Hippocampal formation (tissue), 2 donors: Measurements from ENCODE around the gene KCNK16.
"Not testable (repeated sequence)": the region's sequence is repeated elsewhere in the genome, so short reads cannot be mapped to it uniquely, and the experiment has no call there.

Source experiments
- DNase-seq, 2 donors: peaks; one replicate each; lab custom pipeline; 2025; lab: John Stamatoyannopoulos, UW

Gene KCNK16

DNA sequence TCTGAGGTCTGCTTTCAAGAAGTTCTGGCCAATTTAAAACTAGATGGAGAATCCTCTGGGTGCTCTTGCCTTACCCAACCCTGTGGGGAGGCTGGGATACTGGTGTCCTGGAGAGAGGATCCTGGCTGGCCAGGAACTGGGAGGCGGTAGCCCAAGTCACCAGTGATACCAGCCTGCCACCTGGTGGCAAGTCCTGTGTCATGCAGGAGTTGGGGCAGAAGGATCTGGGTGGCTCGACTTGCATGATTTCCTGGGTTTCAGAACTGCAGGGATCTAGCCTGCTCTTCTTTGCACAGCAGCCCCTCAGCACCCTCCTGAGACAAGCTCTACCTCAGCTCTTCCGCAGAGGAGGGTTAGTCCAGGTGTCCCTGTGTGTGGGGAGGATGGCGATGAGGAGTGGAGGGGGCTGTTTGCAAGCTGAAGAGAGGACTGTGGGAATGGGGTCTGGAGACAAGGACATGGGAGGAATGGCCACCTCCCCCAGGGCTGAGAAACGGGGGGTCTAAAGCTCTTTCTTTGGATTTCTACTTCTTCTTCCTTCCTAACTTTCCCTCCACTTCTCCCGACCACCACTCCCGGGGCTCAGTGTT is 12.5 kb downstream of the KCNK16 start:
- peak; percentile 33 to 61 for DNase-seq

DNA sequence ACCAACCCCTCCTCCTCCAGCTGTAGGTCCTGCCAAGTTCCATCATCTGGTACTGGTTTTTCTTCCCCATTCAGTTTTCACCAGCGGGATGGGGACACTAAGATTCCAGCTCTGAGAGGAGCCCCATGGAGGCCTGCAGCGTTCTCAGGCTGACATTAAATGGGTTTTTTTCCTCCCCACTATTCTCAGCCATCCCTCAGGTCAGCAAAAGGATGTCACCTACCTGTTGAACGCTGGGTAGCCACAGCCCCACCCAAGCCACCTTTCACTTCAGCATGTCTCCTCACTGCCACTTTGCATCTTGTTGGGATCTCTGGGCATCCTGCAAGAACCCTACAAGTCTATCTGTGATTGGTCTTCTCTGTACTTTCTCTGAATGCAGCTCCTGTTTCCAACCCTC is 15.0 kb downstream of the KCNK16 start:
- DNase-seq = no peak

DNA sequence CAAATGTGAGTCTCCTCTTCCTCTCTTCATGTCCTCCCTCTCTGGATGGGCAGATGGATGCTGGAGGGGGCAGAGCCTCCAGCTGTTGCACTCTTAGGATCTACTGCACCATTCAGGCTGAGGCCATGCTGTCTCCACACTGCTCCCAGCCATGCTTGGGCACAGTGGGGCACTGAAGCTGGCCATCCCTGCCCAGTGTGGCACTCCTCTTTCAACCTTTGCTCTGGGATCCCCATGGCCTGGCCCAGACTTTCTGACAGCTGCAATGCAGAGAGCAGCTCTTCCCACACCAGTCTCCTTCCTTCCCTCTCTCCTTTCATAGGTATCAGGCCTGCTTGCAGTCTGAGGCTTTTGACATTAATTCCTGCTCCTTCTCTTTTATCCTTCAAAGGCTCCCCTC is 17.6 kb downstream of the KCNK16 start:
- no peak for DNase-seq

DNA sequence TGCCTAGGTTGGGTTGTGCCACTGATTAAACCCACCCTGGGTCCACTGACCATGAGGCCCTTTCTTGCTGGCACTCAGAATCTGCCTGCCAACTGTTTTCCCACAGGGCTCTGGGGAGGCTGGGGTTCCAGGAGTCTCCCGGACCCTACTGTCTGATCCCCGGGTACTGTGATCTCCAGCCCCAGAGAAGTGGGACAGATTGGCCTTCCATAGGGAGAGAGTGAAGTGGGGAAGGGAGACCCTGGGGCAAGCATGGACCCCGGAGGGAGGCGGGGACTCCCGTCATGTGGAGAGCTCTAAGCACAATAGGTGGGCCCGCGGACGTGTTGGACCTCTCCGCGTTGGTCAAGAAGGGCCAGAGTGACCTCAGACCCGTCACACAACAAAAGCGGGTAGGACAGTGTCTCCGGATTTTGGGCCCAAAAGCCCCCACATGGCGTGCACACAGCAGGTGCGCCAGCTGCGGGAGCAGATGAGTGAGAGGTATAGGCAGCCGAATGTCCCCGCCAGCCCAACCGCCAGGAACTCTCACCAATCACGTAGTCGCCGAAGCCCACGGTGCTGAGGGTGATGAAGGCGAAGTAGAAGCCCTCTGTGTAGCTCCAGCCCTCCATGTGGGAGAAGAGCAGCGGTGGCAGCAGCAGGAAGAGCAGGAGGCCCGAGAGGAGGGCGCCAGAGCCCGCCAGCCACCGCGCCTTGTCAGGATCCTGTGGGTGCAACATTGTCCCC is 18.9 kb downstream of the KCNK16 start:
- no peak for DNase-seq

- peak; percentile 41 to 53 for DNase-seq
Observed at GRCh38 chr6:39302669-39303424, 19.7 kb downstream of the KCNK16 start.

GRCh38 chr6:39302011-39302410 is 20.5 kb downstream of the KCNK16 start:
- DNase-seq = no peak

DNA sequence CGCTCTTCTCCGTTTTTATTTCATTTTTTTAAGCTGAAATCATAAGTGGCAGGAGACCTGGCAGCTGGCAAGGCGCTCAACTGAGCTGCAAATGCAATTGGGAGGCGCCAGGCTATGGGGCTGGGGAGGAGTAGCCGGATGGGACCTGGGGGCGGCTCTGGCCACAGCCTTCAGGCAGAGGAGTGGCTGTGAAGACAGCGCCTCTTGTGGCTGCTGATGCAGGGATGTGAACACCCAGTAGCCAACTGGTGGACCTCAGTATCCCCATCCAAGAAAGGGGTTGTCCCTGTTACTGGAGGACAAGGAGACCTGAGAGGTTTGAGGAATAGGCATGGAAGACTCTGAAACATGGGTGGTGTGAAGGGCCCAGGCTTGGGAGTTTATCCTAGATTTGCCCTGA is 20.9 kb downstream of the KCNK16 start:
- no peak for DNase-seq

GRCh38 chr6:39300739-39301138 is 21.8 kb downstream of the KCNK16 start:
- peak in 1 of 2 donors; percentile 21 for DNase-seq

GRCh38 chr6:39298061-39298460 is 24.4 kb downstream of the KCNK16 start:
- no peak for DNase-seq

GRCh38 chr6:39296745-39297640 is 25.5 kb downstream of the KCNK16 start:
- no peak for DNase-seq

GRCh38 chr6:39295611-39296011 is 26.9 kb downstream of the KCNK16 start:
- no peak for DNase-seq

DNA sequence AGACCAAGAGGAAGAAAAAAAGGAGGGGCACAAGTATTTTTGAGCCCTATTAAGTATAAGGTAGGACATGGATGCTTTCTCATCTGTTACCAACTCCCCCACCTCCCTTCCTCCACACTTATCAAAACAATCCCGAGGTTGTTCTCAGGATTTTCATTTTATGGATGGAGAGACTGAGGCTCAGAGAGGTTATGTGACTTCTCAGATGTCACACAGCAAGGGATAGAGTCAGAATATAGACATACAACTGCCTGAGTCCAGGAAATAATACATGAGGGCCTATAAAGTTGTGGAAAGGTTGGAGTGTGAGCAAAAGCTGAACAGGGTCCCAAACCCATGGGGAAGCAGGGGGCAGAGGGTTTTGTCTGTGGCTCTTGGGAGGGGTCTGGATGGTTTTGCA is 27.6 kb downstream of the KCNK16 start:
- DNase-seq = no peak

DNA sequence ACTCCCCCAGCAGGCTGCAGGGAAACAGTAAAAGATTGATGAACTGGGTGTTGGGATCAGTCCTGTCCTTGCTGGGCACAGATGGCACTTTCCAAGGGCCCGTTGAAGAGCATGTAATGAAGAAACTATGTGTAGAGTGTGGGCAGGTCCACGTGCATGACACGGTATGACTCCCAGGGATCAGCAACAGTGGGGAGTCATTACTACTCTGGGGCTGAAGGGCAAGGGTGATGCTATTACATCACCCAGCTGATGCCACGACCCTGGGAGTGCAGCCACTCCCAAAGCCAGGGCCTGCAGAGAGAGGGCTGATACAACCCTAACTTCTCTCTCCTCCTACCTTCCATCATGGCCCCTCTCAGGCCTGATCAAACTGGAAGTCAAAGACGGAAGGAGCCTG is 28.4 kb downstream of the KCNK16 start:
- no peak for DNase-seq

DNA sequence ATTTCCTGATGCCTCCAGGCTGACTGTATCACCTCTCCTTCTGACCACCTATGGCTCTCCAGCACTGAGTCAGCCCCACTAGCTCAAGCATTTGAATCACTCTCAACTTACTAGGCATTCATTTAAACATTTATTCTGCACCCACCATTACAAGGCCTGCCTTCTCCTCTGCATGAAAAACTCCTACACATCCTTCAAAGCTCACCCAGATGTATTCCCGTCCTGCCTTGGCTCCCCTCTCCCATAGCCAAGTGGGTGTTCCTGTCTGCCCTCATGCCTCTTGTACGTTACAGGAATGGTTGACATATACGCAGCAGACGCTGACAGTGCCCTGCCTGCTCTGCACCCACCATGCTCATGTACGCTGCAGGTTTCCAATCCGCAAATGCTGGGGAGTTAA is 29.9 kb downstream of the KCNK16 start:
- DNase-seq = no peak

- no peak for DNase-seq
Observed at GRCh38 chr6:39289490-39289889, 33.0 kb downstream of the KCNK16 start.

DNA sequence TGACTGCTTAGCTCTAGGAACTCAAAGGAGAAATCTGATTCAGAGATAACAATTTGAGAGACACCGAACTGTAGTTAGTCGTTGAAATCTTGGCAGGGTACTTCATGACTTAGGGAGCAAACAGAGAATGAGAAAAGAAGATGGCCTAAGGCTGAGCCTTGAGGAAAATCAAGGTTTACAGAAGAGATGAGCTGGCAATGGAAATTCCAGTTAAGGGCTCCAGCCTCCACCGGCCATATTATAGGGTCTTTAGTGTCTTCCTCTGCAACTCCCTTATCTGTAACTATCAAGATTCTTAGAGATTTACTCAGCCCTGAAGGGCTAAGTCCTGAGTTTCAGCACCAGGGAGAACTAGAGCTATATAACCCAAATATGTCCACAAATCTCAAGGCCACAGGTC is 34.9 kb downstream of the KCNK16 start:
- no peak for DNase-seq

GRCh38 chr6:39286596-39286995 is 35.9 kb downstream of the KCNK16 start:
- not testable (repeated sequence) for DNase-seq

GRCh38 chr6:39282774-39283173 is 39.7 kb downstream of the KCNK16 start:
- no peak for DNase-seq

DNA sequence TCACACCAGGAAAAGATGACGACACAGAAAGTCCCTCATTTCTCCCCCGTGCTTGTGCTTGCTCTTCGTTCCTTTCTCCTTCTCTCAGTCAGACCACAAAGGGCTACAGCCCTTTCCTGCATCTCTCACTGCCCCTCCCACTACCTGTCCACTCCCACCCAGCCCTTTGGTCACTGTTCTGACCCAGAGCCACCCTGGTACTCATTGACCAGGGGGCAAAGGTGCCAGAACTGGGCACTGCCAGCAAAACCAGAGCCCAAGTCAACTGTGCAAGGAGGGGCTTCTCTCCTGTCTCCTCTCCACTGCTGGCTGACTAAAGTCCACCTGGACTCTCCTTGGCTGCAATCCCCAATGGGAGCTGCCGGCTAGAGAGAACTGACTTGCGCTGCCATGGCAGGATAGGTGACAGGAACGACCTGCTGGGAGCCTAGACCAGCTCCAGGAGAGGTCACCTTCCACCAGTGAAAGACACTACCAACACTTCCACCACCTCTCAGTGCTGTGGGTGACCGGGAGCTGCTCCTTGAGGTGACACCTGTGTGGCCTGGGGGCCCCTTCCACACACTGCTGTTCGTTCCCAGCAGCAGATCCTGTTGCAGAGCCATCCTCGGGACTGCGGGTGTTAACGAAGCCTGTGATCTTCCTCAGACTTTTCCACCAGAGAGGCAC is 41.1 kb downstream of the KCNK16 start:
- no peak for DNase-seq

GRCh38 chr6:39280247-39280731 is 42.2 kb downstream of the KCNK16 start:
- DNase-seq = no peak

DNA sequence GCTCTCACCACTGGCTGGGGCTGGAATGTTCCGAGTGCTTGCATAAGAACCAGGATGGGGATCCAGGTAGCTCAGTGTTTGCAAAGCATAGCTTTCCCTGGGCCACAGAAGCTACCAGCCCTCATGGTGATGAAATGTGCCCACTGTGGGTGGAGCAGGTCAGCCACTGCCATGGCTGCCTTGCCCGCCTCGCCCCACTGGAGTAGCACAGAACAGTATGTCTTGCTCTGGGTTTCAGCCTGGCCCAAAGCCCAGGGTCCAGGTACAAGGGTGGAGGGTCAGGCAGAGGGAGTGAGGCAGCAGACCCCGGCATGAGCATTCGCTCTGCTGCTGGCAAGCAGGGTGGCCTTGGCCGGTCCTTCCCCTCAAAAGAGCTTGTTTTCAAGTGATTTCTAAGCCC is 43.0 kb downstream of the KCNK16 start:
- no peak for DNase-seq
